Body of pancreas (tissue), 4 donors: Measurements from ENCODE around the gene CLDN5.

Source experiments
- POLR2A ChIP-seq, 3 donors: fragments of 450-650 bp; IDR thresholded peaks; one replicate each; pipeline ENCODE4 v1.6.1; 2016; ENCODE audit warnings: antibody characterized with exemption in 3 of 3, mild to moderate bottlenecking in 2 of 3
- TF ChIP-seq, protein P1 (sequence below), 7 experiments: fragments of 450-650 bp in 4 of 7; fragments of 200-600 bp in 3 of 7; sonication (generic) in 3 of 7; IDR thresholded peaks; one replicate each; pipeline ENCODE4 v1.5.1; 2016 to 2019; ENCODE audit warnings: antibody characterized with exemption in 7 of 7

DNA sequence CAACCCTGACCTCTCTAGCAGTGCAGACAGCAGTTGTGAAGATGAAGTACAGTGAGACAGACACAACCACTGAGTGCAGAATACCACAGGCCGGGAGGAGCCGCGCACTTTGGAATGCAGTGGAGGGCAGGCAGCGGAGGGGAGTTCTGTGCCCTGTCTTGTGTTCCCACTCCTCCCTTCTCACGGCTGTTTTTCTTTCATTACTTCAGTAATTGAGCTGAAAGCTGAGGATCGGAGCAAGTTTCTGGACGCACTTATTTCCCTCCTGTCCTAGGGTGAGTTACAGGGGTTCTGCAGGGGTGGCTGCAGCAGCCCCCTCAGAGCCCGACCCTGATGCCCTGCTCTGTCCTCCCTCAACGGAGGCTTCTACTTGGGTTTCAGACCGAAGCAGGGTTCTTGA lies 5.6 kb downstream of the CLDN5 start:
- TF ChIP-seq, protein P1, sequence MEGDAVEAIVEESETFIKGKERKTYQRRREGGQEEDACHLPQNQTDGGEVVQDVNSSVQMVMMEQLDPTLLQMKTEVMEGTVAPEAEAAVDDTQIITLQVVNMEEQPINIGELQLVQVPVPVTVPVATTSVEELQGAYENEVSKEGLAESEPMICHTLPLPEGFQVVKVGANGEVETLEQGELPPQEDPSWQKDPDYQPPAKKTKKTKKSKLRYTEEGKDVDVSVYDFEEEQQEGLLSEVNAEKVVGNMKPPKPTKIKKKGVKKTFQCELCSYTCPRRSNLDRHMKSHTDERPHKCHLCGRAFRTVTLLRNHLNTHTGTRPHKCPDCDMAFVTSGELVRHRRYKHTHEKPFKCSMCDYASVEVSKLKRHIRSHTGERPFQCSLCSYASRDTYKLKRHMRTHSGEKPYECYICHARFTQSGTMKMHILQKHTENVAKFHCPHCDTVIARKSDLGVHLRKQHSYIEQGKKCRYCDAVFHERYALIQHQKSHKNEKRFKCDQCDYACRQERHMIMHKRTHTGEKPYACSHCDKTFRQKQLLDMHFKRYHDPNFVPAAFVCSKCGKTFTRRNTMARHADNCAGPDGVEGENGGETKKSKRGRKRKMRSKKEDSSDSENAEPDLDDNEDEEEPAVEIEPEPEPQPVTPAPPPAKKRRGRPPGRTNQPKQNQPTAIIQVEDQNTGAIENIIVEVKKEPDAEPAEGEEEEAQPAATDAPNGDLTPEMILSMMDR (IDR thresholded peaks at IDR 0.05), result no peak
- no peak for TF ChIP-seq POLR2A (IDR thresholded peaks at IDR 0.05)
